AG09309 (cell line): ENCODE data around the gene PLTP.

ENCODE experiments used
- DNase-seq: peaks from one replicate; pipeline ENCODE4 v3.0.0-alpha.2; 2010; ENCODE audit warnings: low read depth
- H3K4me3 ChIP-seq: 2 replicates; pipeline ENCODE4 v1.5.1; 2011; ENCODE audit warnings: mild to moderate bottlenecking, low read depth, low read length, moderate library complexity; ENCODE audit not compliant: control insufficient read depth
- TF ChIP-seq, protein P1 (sequence below): IDR thresholded peaks from 2 replicates; pipeline ENCODE4 v1.5.1; 2011; ENCODE audit warnings: mild to moderate bottlenecking, low read depth, low read length, inconsistent platforms; ENCODE audit not compliant: insufficient read depth, control insufficient read depth; ENCODE audit errors: missing control alignments

PLTP gene

DNA sequence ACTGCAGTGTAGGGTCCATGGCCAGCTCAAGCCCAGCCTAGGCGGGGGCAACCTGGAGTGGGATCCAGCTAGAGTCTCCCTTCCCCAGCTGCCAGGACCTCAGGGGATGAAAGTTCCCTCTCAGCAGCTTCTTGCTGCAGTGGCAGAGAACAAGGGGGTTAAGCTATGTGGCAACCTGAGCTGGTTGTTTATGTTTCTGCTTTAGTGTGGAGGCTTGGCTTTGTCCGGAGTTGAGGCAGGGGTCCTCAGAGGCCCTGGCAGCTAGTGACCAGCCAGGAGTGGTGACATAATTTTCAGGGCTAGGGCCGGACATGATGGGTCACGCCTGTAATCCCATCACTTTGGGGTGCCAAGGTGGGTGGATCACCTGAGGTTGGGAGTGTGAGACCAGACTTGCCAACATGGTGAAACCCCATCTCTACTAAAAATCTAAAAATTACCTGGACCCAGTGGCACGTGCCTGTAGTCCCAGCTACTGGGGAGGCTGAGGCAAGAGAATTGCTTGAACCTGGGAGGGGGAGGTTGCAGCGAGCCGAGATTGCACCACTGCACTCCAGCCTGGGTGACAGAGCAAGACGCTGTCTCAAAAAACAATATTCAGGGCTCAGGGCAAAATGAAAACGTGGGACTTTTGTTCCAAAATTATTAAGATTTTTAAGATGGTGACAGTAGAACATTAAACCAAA lies 14.0 kb upstream of the PLTP start:
- no peak overlapping the region for H3K4me3 ChIP-seq
- TF ChIP-seq, protein P1, sequence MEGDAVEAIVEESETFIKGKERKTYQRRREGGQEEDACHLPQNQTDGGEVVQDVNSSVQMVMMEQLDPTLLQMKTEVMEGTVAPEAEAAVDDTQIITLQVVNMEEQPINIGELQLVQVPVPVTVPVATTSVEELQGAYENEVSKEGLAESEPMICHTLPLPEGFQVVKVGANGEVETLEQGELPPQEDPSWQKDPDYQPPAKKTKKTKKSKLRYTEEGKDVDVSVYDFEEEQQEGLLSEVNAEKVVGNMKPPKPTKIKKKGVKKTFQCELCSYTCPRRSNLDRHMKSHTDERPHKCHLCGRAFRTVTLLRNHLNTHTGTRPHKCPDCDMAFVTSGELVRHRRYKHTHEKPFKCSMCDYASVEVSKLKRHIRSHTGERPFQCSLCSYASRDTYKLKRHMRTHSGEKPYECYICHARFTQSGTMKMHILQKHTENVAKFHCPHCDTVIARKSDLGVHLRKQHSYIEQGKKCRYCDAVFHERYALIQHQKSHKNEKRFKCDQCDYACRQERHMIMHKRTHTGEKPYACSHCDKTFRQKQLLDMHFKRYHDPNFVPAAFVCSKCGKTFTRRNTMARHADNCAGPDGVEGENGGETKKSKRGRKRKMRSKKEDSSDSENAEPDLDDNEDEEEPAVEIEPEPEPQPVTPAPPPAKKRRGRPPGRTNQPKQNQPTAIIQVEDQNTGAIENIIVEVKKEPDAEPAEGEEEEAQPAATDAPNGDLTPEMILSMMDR: no peak
- no peak for DNase-seq

DNA sequence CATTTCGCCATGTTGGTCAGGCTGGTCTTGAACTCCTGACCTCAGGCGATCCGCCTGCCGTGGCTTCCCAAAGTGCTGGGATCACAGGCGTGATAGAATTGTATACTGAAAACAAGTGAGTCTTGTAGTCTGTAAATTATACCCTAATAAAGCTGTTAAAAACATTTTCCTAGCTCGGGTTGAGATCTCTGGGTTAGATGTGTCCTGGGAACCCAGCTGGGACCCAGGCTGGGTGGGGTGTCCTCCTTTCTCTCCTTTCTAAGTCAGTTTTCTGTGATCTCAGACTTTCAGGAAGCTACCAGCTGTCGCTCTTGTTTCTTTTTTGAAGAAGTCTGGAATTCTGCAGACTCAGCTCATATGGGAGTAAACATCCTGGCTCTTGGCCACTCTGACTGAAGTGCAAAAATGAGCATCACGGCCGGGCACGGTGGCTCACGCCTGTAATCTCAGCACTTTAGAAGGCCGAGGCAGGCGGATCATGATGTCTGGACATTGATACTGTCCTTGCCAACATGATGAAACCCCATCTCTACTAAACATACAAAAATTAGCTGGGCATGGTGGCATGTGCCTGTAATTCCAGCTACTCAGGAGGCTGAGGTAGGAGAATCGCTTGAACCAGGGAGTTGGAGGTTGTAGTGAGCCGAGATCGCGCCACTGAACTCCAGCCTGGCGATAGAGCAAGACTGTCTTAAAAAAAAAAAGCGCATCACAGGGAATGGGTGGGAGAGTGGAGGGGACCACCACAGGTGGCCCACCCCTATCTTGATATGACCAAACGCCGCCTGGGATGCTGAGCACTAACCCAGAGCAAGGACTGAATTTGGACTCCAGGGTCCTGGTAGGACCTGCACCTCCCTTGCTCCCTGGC lies 12.7 kb upstream of the PLTP start:
- TF ChIP-seq, protein P1: no peak
- H3K4me3 ChIP-seq: no peak overlapping the region
- no peak for DNase-seq

DNA sequence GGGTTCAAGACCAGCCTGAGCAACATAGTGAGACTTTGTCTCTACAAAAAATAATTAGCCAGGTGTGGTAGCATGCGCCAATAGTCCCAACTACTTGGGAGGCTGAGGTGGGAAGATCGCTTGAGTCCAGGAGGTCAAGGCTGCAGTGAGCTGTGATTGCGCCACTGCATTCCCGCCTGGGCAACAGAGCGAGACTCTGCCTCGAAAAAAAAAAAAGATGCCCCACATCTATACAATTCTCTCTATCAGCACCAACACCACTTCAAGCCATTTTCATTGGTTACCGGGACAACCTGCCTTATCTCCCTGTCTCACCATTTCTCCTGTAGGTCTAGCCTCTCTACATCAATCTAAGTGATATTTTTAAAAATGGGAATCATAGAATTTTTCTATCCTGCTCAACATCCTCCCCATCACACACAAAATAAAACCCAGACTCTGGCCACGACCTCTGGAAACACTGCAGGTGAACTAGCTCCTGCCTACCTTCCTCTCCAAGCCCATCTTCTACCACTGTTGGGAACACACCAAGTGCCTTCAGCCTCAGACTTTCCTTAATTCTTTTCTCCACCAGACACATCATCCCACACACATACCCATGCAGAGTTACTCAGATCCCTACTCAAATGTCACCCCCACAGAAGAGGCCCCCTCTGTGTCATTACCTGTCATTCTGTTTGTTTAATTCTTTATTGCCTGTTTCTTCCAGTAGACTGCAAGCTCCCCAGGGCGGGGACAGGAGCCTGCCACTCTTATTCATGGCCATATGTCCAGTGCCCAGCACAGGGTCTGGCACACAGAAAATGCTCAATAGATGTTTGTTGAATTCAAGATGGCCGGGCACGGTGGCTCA lies 9.6 kb upstream of the PLTP start:
- DNase-seq: no peak
- H3K4me3 ChIP-seq: no peak overlapping the region
- TF ChIP-seq, protein P1: no peak

DNA sequence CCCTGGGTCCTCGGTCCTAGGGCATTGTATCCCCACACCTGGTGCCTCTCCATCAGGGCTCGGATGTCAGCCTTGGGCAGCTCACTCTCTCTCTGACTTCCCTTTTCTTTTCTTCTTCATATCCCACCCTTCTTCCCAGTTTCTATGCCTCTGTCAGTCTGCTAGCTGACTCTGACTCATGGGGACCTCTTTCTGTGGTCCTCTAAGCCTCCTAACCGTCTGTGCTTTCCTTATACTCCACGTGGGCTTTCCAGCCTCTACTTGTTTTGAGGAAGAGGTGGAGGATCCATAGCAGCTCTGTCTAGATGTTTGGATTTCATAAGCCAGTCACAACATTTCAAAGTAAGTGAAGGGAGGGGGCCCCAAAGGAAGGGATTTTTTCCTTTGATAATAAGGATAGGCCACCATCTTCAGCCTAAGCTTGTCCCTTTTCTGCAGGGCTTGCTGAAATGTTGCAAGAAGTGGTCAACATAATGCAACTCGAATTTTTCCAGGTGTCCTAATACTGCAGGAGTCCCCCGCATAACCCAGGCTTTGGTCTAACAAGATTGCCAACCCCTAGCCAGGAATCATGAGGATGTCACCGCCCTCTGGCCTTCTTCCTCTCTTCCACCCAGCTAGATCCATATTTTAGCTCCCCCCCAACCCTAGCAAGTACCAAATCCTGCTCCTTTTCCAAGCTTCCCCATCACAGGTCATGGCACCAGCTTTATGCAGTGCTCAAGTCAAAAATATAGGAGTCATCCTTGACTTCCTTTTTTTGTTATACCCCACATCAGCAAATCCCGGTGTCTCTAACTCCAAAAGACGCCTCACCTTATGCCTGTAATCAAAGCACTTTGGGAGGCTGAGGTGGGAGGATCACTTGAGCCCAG lies 8.7 kb upstream of the PLTP start:
- DNase-seq: no peak
- no peak overlapping the region for H3K4me3 ChIP-seq
- TF ChIP-seq, protein P1: no peak

DNA sequence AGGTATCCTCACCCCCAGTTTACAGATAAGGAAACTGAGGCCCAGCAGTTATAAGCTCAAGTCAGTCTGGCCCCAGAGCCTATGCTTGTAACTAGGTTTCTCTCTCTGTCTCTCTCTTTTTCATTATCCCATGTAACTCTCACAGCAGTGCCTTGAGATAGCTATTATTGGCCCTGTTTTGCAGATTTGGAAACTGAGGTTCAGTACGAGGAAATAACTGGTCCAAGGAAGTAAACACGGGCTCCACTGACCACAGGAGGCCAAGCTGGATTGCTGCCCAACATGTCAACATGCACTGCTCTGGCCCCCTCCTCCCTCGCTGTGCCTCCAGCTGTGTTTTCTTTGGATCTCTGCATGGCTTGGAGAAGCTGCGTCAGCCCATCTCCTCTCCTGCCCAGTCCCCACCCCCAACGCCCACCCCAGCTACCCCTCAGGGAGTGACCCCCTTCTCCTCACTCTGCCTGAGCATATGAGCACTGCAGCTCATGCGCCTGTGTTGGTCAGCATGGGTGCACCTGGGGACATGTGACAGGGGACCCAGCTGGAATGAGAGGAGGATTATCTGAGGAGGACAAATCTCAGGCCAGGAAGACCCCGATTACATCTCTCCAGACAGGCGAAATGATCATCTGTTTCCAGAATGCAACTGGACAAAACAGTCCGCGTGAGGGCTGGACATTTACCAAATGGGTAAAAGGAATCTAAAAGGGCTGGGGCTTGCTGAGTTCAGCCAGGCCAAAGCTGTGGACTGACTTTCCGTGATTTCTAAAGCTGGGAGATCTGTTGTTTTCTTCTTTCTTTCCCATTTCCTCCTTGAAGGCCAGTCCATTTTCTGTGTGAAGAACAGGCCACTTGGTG lies 7.8 kb upstream of the PLTP start:
- TF ChIP-seq, protein P1: no peak
- DNase-seq: no peak
- H3K4me3 ChIP-seq: no peak overlapping the region
